Neural crest cell (in vitro differentiated cells): ENCODE measurements around the gene ST6GAL1. TPM values are rescaled to one million over a fixed set of nuclear protein-coding genes. Genes with fewer than 3 reads are reported as not detected.
A peak's percentile ranks its signal among the peaks of the same experiment; 100 is the strongest.

Experiments used
- DNase-seq: peaks from one replicate; pipeline ENCODE4 v3.0.0; 2021; ENCODE audit warnings: low read depth, mixed read lengths, low spot score
- H3K27ac Mint-ChIP-seq: one replicate; pipeline ENCODE4 v1.8.0; 2021; ENCODE audit warnings: mild to moderate bottlenecking, mixed read lengths; ENCODE audit not compliant: unreplicated experiment
- H3K27me3 Mint-ChIP-seq: 2 replicates; pipeline ENCODE4 v1.8.0; 2021; ENCODE audit warnings: low read depth, mild to moderate bottlenecking, mixed read lengths
- H3K36me3 Mint-ChIP-seq: 2 replicates; pipeline ENCODE4 v1.8.0; 2021; ENCODE audit warnings: low read depth, mild to moderate bottlenecking, mixed read lengths
- H3K4me1 Mint-ChIP-seq: 2 replicates; pipeline ENCODE4 v1.8.0; 2021; ENCODE audit warnings: mixed read lengths
- H3K4me3 Mint-ChIP-seq: one replicate; pipeline ENCODE4 v1.8.0; 2021; ENCODE audit warnings: mild to moderate bottlenecking, mixed read lengths
- H3K9me3 Mint-ChIP-seq: 2 replicates; pipeline ENCODE4 v1.8.0; 2021; ENCODE audit warnings: mixed read lengths
- CTCF ChIP-seq: fragments of 200-600 bp; sonication (generic); conservative IDR thresholded peaks from 2 replicates; pipeline ENCODE4 v1.5.0; 2021; ENCODE audit warnings: antibody characterized with exemption, mild to moderate bottlenecking
- total RNA-seq: library from RNA; stranded (reverse); gene quantifications from 2 replicates; pipeline ENCODE4 v1.2.1, GENCODE V29; 2021

ST6GAL1 gene
- total RNA-seq, 1 donor from 2014 or later: 32.6 TPM

DNA sequence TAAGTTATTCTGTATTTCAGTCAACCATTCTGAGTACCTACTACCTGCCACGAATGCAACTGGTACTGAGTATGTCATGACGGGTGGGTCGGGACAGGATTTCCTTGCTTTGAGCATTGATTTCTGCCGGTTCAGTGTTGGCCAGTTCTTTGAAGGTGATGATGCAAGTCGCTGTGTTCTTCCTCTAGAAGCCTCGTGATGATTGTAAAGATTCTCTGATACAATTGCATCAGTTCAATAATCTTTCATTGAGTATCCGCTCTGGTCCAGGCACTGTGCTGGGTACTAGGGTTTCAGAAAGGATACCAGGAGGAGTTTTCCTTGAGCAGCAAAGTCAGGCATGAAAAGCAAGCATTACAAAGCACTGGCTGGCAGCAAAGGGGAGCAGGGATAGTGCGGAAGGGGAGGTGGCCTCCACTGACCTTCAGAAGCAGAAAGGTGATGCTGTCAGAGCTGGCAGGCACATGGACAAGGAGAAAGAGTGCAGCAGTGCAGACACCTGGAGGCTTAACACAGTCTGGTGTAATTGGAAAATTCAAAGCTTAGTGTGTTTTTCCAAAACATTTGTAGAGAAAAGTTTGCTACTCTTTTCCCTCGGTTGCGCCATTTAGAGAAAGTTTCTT lies 108.9 kb downstream of the ST6GAL1 start:
- peaks cover 12% of the 10 kb centered on the region for H3K9me3 Mint-ChIP-seq
- no peak for DNase-seq
- H3K27me3 Mint-ChIP-seq: no peaks in the 10 kb centered on the region
- no peak overlapping the region for H3K4me3 Mint-ChIP-seq
- H3K36me3 Mint-ChIP-seq: peaks cover 30% of the 10 kb centered on the region
- no peaks in the 10 kb centered on the region for H3K4me1 Mint-ChIP-seq
- no peak for TF ChIP-seq CTCF
- H3K27ac Mint-ChIP-seq: no peak overlapping the region

DNA sequence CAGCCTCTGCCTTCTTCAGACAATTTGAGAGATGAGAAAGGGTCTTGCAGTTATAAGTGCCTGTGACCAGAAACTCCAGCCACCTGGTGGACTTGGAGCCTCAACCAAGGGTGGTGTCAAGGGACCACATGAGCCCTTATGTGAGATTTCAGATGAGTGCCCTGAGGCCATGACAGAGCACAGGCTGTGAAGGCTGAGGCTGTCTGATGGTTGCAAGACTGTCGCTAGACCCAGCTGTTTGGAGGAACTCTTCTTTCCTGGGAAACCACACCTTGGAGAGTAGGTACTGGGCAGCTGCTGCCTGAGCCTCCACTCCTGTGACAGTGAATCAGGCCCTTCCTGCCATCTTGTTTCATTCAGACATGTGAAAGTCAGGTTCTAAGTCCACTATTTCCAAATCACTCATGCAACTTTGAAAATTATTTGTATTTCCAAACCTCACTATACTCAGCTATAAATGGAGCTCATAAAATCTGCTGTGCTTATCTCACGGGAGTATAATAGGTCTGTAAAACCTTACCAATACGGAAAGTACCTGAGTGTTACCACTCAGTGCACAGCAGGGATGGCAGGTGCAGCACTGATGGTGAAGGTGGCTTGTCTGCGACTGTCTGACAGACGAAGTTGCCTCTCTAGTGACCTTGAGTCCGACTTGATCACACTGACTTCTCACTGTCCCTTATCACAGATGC lies 109.5 kb downstream of the ST6GAL1 start:
- Mint-ChIP-seq H3K4me3 (no peak overlapping the region), H3K27ac (no peak overlapping the region), H3K4me1 (no peaks in the 10 kb centered on the region), H3K9me3 (peaks cover 6% of the 10 kb centered on the region), H3K27me3 (no peaks in the 10 kb centered on the region), H3K36me3 (peaks cover 24% of the 10 kb centered on the region)
- no peak for DNase-seq
- TF ChIP-seq CTCF: no peak

DNA sequence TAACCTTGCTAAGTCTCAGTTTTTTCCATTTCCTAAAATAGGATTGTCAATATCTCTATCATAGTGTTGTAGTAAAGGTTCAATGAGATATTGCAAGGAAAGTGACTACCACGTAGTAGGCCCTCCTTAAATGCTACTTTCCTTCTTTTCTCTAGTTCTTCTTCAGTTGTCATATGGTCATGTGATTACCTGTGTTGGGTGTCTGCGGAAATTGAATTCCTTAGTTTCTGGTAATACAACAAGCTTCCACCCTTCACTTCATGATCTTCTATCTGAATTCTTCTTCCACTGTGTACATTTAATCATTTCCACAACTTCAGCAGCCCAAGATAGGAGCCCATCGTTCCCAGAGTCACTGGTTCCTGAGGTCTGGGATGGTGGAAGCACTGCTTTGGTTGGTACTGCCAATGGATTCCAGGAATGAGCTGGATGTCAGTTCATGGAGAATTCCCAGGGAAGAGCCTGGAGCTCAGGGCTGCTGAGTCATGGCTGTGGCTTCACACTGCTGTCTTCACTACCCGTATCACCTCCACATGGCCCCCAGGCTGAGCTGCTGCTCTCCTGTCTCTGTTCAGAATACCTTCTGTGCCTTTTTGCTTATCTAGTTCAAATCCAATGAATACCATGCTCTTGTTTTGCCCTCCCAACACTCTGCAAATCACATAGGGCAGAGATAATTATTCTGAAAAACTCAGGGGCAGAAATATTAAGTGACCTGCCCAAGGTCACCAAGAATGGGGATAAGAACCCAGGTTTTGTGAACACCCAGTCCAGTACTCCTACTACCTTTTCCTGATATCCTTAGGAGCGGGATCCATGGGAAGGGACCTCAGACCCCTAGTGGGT lies 110.4 kb downstream of the ST6GAL1 start:
- DNase-seq: no peak
- Mint-ChIP-seq H3K27me3 (no peaks in the 10 kb centered on the region), H3K9me3 (peaks cover under 1% of the 10 kb centered on the region), H3K4me3 (no peak overlapping the region), H3K27ac (peak overlapping the region; percentile 8), H3K36me3 (peaks cover 21% of the 10 kb centered on the region), H3K4me1 (no peaks in the 10 kb centered on the region)
- no peak for TF ChIP-seq CTCF

GRCh38 chr3:187041362-187042307 lies 111.3 kb downstream of the ST6GAL1 start:
- Mint-ChIP-seq H3K27me3 (no peaks in the 10 kb centered on the region), H3K27ac (no peak overlapping the region), H3K36me3 (peaks cover 28% of the 10 kb centered on the region), H3K9me3 (no peaks in the 10 kb centered on the region), H3K4me3 (no peak overlapping the region), H3K4me1 (no peaks in the 10 kb centered on the region)
- no peak for TF ChIP-seq CTCF
- DNase-seq: no peak

DNA sequence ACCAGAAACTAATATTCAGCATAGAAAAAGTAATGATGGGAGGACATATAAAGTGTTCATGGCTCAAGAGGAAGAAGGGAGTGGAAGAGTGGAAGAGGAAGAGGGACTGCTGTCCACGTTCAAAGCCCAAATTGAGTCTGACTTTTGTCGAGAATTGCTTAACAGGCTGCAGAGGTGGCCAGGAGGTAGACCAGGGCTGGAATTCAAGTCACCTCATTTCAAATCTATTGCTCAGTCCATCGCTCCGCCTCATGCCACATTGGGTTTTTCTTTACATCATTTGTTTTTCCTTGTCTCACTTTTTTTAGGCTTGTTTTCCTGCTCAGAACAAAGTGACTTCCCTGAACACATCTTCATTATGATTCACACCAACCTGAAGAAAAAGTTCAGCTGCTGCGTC lies 112.0 kb downstream of the ST6GAL1 start:
- peaks cover 28% of the 10 kb centered on the region for H3K36me3 Mint-ChIP-seq
- no peak overlapping the region for H3K27ac Mint-ChIP-seq
- H3K4me1 Mint-ChIP-seq: no peaks in the 10 kb centered on the region
- H3K4me3 Mint-ChIP-seq: no peak overlapping the region
- TF ChIP-seq CTCF: no peak
- H3K9me3 Mint-ChIP-seq: no peaks in the 10 kb centered on the region
- no peaks in the 10 kb centered on the region for H3K27me3 Mint-ChIP-seq
- no peak for DNase-seq
